ENCODE data around the gene CCDC158. TPM values are rescaled to one million over a fixed set of nuclear protein-coding genes. Genes with fewer than 3 reads are reported as not detected.

CCDC158 gene
- total and polyA plus RNA-seq, 10 of the 15 experiments (the other 5 are each of a cell fraction or from before 2014, with no cell fraction given), result not detected

- in situ Hi-C loops (cut with MboI), result no loop called here
- TF ChIP-seq TAF1 (IDR thresholded peaks at IDR 0.05; ENCODE audit: borderline replicate concordance, low read depth, low read length) (no peak), CBFB (IDR thresholded peaks at IDR 0.05; ENCODE audit: low read depth) (no peak), PAX5 (IDR thresholded peaks at IDR 0.05; ENCODE audit: borderline replicate concordance, low read depth, low read length) (no peak), RAD51 (IDR thresholded peaks at IDR 0.05) (no peak), IKZF1 (conservative IDR thresholded peaks at IDR 0.05) (no peak), BCLAF1 (IDR thresholded peaks at IDR 0.05) (no peak), SUZ12 (IDR thresholded peaks at IDR 0.05; ENCODE audit: unreplicated experiment) (no peak), TARDBP (IDR thresholded peaks at IDR 0.05; ENCODE audit: borderline replicate concordance) (no peak), RAD21 (IDR thresholded peaks at IDR 0.05; ENCODE audit: insufficient read depth, low read depth, low read length) (no peak), WRNIP1 (IDR thresholded peaks at IDR 0.05; ENCODE audit: borderline replicate concordance, low read depth, low read length) (no peak), ZNF274 (IDR thresholded peaks at IDR 0.05; ENCODE audit: insufficient read depth, insufficient read length) (no peak), NR2F1 (conservative IDR thresholded peaks at IDR 0.05) (no peak), USF2 (IDR thresholded peaks at IDR 0.05; ENCODE audit: borderline replicate concordance, low read depth, low read length) (no peak), POLR2A (IDR thresholded peaks at IDR 0.05; ENCODE audit: low read depth, low read length) (no peak)
- TF ChIP-seq, protein P1, sequence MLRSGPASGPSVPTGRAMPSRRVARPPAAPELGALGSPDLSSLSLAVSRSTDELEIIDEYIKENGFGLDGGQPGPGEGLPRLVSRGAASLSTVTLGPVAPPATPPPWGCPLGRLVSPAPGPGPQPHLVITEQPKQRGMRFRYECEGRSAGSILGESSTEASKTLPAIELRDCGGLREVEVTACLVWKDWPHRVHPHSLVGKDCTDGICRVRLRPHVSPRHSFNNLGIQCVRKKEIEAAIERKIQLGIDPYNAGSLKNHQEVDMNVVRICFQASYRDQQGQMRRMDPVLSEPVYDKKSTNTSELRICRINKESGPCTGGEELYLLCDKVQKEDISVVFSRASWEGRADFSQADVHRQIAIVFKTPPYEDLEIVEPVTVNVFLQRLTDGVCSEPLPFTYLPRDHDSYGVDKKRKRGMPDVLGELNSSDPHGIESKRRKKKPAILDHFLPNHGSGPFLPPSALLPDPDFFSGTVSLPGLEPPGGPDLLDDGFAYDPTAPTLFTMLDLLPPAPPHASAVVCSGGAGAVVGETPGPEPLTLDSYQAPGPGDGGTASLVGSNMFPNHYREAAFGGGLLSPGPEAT (IDR thresholded peaks at IDR 0.05; ENCODE audit: low read depth), result no peak
- TF ChIP-seq, protein P2, sequence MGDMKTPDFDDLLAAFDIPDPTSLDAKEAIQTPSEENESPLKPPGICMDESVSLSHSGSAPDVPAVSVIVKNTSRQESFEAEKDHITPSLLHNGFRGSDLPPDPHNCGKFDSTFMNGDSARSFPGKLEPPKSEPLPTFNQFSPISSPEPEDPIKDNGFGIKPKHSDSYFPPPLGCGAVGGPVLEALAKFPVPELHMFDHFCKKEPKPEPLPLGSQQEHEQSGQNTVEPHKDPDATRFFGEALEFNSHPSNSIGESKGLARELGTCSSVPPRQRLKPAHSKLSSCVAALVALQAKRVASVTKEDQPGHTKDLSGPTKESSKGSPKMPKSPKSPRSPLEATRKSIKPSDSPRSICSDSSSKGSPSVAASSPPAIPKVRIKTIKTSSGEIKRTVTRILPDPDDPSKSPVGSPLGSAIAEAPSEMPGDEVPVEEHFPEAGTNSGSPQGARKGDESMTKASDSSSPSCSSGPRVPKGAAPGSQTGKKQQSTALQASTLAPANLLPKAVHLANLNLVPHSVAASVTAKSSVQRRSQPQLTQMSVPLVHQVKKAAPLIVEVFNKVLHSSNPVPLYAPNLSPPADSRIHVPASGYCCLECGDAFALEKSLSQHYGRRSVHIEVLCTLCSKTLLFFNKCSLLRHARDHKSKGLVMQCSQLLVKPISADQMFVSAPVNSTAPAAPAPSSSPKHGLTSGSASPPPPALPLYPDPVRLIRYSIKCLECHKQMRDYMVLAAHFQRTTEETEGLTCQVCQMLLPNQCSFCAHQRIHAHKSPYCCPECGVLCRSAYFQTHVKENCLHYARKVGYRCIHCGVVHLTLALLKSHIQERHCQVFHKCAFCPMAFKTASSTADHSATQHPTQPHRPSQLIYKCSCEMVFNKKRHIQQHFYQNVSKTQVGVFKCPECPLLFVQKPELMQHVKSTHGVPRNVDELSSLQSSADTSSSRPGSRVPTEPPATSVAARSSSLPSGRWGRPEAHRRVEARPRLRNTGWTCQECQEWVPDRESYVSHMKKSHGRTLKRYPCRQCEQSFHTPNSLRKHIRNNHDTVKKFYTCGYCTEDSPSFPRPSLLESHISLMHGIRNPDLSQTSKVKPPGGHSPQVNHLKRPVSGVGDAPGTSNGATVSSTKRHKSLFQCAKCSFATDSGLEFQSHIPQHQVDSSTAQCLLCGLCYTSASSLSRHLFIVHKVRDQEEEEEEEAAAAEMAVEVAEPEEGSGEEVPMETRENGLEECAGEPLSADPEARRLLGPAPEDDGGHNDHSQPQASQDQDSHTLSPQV (IDR thresholded peaks at IDR 0.05), result no peak
Measured at GRCh38 chr4:76361689-76362412, 59.1 kb downstream of the CCDC158 start.

More at GRCh38 chr4:76361689-76362412, 59.1 kb downstream of the CCDC158 start:
- ChIA-PET SMC1A (ENCODE audit: uncharacterized antibody, unreplicated experiment) (no interaction called here), CTCF (no interaction called here), POLR2A (no interaction called here), RAD21 (ENCODE audit: unreplicated experiment) (no interaction called here)
- peaks cover 4 to 5% of the 10 kb centered on the region in 2 experiments; a peak in 2 of 4 replicates for H3K27me3 ChIP-seq (replicated peaks in 1 of 2; ENCODE audit: control insufficient read depth in 2 of 2, insufficient read depth in 2 of 2, low read length in 1 of 2)
- intact Hi-C loops (cut with micrococcal nuclease; ENCODE audit: unreplicated experiment), result no loop called here
- WGBS (ENCODE audit: insufficient coverage, insufficient replicate concordance, low lambda C conversion rate, missing lambda C conversion rate), result 67% methylated on average over 3 of the region's 3 CpGs
- no peak overlapping the region for H3K27ac ChIP-seq (ENCODE audit: control insufficient read depth, insufficient read depth)
- no peak overlapping the region for H2AFZ ChIP-seq (ENCODE audit: control insufficient read depth, low read depth, low read length)
- no peaks in the 10 kb centered on the region for H3K4me1 ChIP-seq (ENCODE audit: control insufficient read depth, insufficient read depth, low read length)
- H3K79me2 ChIP-seq (ENCODE audit: control insufficient read depth, insufficient read depth, low read length), result no peaks in the 10 kb centered on the region
- no peak for ATAC-seq
- FAIRE-seq, result no peak
- no peak overlapping the region for H3K9ac ChIP-seq (ENCODE audit: control insufficient read depth, insufficient read depth, low read length)
- no peaks in the 10 kb centered on the region; the same call in 1 of the 3 replicates for H3K9me3 ChIP-seq (replicated peaks; ENCODE audit: control insufficient read depth, insufficient read depth, low read length)
- no peak overlapping the region for H3K4me3 ChIP-seq
- no peaks in the 10 kb centered on the region for H4K20me1 ChIP-seq (ENCODE audit: control insufficient read depth, insufficient read depth)
- BruUV-seq (replicated peaks), result no TSS peak
- no peak overlapping the region for H3K4me2 ChIP-seq (ENCODE audit: control insufficient read depth, insufficient read depth)
- no peak for DNase-seq (ENCODE audit: low read depth, low spot score)
- H3K36me3 ChIP-seq (ENCODE audit: control insufficient read depth in 2 of 2, insufficient read depth in 2 of 2, low read length in 1 of 2), result no peaks in the 10 kb centered on the region

All from GM12878 (cell line).